ENCODE data around the gene RPS24. TPM values are rescaled to one million over a fixed set of nuclear protein-coding genes. Genes with fewer than 3 reads are reported as not detected.

The RPS24 gene
- total and polyA plus RNA-seq, 8 donors = 1,239 to 4,429 (median 3,593) TPM

DNA sequence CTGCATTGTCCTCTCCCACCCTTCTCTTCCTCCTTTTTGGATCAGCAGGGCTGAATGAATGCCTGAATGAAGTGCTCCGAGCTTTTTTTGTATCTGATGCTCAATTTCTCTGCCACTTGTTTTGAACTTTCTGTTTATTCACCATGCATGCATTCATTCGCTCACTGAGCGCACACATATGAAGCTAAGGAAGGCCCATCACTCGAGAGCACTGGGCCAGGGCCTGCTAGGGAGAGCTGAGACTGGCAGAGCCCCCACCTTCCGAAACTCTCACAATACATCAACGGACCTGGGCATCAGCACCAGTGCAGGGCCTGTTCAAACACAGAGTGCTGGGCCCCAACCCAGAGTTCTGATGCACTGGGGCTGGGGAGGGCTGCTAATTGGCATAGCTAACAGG is 45.7 kb downstream of the RPS24 start:
- H3K27me3 ChIP-seq = no peaks in the 10 kb centered on the region
- H3K4me3 ChIP-seq = no peak overlapping the region
- no peaks in the 10 kb centered on the region for H3K36me3 ChIP-seq
- no peak overlapping the region for H3K27ac ChIP-seq
- ATAC-seq (no peak), DNase-seq (no peak)
- no peaks in the 10 kb centered on the region for H3K9me3 ChIP-seq
- no peaks in the 10 kb centered on the region for H3K4me1 ChIP-seq
- intact Hi-C loops (cut with DNase I) = no loop called here
- no peak for TF ChIP-seq CTCF (IDR thresholded peaks at IDR 0.05)

- Histone ChIP-seq H3K4me3 (no peak overlapping the region), H3K27me3 (no peaks in the 10 kb centered on the region), H3K27ac (no peak overlapping the region), H3K36me3 (no peaks in the 10 kb centered on the region), H3K9me3 (no peaks in the 10 kb centered on the region), H3K4me1 (no peaks in the 10 kb centered on the region)
- DNase-seq (no peak), ATAC-seq (peak; percentile 17)
- intact Hi-C loops (cut with DNase I) = no loop called here
- TF ChIP-seq CTCF (IDR thresholded peaks at IDR 0.05) = no peak
Measured at GRCh38 chr10:78081292-78081691, 47.6 kb downstream of the RPS24 start.

- Histone ChIP-seq H3K27ac (no peak overlapping the region), H3K27me3 (no peaks in the 10 kb centered on the region), H3K9me3 (no peaks in the 10 kb centered on the region), H3K4me1 (no peaks in the 10 kb centered on the region), H3K36me3 (no peaks in the 10 kb centered on the region), H3K4me3 (no peak overlapping the region)
- ATAC-seq (no peak), DNase-seq (no peak)
- no peak for TF ChIP-seq CTCF (IDR thresholded peaks at IDR 0.05)
- intact Hi-C loops (cut with DNase I) = no loop called here
Measured at GRCh38 chr10:78082636-78083035, 49.0 kb downstream of the RPS24 start.

Other genes with a start within 250 kb of the RPS24 start
- gene DLG5, start 107.1 kb upstream of the RPS24 start, total RNA-seq = 10 to 100 TPM; 17.0 to 28.4 TPM
- 10 to 100 TPM; 47.7 to 53.4 (median 50.4) TPM for gene DLG5, start 107.1 kb upstream of the RPS24 start, polyA plus RNA-seq (ENCODE audit: insufficient read length in 6 of 6)
- 10 to 100 TPM; 14.0 to 14.1 TPM for gene POLR3A, start 4.3 kb upstream of the RPS24 start, total RNA-seq
- 10 to 100 TPM; 17.3 to 19.5 (median 18.0) TPM for gene POLR3A, start 4.3 kb upstream of the RPS24 start, polyA plus RNA-seq (ENCODE audit: insufficient read length in 6 of 6)

Data from left lung (tissue), 10 donors.